Uterus (tissue), 4 donors: ENCODE results near the gene NBEAL2. TPM values are rescaled to one million over a fixed set of nuclear protein-coding genes. Genes with fewer than 3 reads are reported as not detected.

ENCODE experiments used
- DNase-seq, 2 donors: peaks; one replicate each; pipeline ENCODE4 v3.0.0-alpha.2; 2019 to 2020
- H3K27ac ChIP-seq, 2 donors: fragments of 200-600 bp; sonication (generic); 1 replicate in 1 of 2; 2 replicates in 1 of 2; pipeline ENCODE4 v1.5.1; 2016 to 2018
- H3K27me3 ChIP-seq, 2 donors: fragments of 200-600 bp; sonication (generic); one replicate each; pipeline ENCODE4 v1.5.1; 2018 to 2019; ENCODE audit warnings: control low read depth in 1 of 2
- H3K36me3 ChIP-seq, 2 donors: fragments of 200-600 bp; sonication (generic); one replicate each; pipeline ENCODE4 v1.5.1; 2019; ENCODE audit warnings: control low read depth in 1 of 2
- H3K4me1 ChIP-seq, 2 donors: fragments of 200-600 bp; sonication (generic); one replicate each; pipeline ENCODE4 v1.5.1; 2018 to 2019; ENCODE audit warnings: control low read depth in 1 of 2
- H3K4me3 ChIP-seq, 2 donors: fragments of 200-600 bp; sonication (generic); 1 replicate in 1 of 2; 2 replicates in 1 of 2; pipeline ENCODE4 v1.5.1; 2018 to 2019; ENCODE audit warnings: mild to moderate bottlenecking in 1 of 2
- H3K9me3 ChIP-seq, 2 donors: fragments of 200-600 bp; sonication (generic); one replicate each; pipeline ENCODE4 v1.5.1; 2019; ENCODE audit warnings: control low read depth in 1 of 2
- POLR2A ChIP-seq, 2 donors: fragments of 450-650 bp; IDR thresholded peaks; one replicate each; pipeline ENCODE4 v1.6.1; 2016; ENCODE audit warnings: antibody characterized with exemption in 2 of 2, mild to moderate bottlenecking in 1 of 2, moderate library complexity in 1 of 2
- intact Hi-C: fragments of 100-400 bp; cut with DNase I; formaldehyde crosslinking; loops from one replicate; pipeline ENCODE4 v1.15.1; 2023; ENCODE audit warnings: low total_unique reads
- total RNA-seq, 4 donors: library from RNA; depleted of rRNA in 3 of 4; stranded (reverse); fragments of >200 nt in 3 of 4; gene quantifications; one replicate each; pipeline versions ENCODE4 v1.1.0 to v1.2.4, GENCODE V29; 2014 to 2023
- TF ChIP-seq, protein P1 (sequence below), 4 experiments: fragments of 200-600 bp in 2 of 4; fragments of 450-650 bp in 2 of 4; sonication (generic) in 2 of 4; IDR thresholded peaks; one replicate each; pipeline ENCODE4 v1.5.1; 2016 to 2019; ENCODE audit warnings: antibody characterized with exemption in 4 of 4, mild to moderate bottlenecking in 2 of 4, moderate library complexity in 1 of 4
- donor health status: DM: yes; HTN: yes; CAD: no.

NBEAL2 gene
- total RNA-seq, 4 donors from 2014 or later, result 13.1 to 41.1 (median 23.8) TPM

DNA sequence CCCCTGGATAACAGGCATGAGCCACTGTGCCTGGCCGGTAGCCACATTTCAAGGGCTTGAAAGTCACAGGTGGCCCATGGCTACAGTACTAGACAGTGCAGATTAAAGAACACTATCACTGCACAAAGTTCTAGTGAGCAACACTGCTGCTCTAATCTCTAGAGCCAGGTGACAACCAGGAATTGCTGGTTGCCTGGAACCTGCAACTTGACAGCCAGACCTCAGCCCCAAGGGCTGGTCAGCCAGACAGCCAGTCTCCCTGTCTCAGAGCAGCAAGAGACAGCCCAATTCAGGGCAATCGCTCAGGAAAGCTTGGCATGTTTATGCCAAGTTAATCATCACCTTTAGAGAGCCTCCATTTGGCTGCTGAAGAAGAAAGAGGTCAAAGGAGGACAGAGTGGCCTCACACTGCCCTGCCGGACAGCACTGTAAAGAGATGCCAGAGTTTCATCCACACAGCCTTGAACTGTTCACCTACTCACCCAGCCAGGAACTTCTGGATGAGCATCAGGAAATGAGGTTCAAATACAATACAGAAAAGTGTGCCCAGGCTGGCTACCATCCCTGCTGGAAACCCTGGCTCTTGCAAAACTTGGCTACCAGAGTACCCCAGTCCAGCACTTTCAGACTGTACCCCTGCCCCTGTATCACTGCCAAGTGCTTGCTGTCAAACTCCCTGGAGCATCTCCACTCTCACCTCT, 8.9 kb upstream of the NBEAL2 start:
- Histone ChIP-seq H3K36me3 (no peaks in the 10 kb centered on the region), H3K27ac (no peak overlapping the region), H3K9me3 (no peaks in the 10 kb centered on the region), H3K27me3 (no peaks in the 10 kb centered on the region), H3K4me1 (peaks cover 6 to 28% of the 10 kb centered on the region in 2 donors), H3K4me3 (no peak overlapping the region)
- no peak for DNase-seq
- TF ChIP-seq, protein P1, sequence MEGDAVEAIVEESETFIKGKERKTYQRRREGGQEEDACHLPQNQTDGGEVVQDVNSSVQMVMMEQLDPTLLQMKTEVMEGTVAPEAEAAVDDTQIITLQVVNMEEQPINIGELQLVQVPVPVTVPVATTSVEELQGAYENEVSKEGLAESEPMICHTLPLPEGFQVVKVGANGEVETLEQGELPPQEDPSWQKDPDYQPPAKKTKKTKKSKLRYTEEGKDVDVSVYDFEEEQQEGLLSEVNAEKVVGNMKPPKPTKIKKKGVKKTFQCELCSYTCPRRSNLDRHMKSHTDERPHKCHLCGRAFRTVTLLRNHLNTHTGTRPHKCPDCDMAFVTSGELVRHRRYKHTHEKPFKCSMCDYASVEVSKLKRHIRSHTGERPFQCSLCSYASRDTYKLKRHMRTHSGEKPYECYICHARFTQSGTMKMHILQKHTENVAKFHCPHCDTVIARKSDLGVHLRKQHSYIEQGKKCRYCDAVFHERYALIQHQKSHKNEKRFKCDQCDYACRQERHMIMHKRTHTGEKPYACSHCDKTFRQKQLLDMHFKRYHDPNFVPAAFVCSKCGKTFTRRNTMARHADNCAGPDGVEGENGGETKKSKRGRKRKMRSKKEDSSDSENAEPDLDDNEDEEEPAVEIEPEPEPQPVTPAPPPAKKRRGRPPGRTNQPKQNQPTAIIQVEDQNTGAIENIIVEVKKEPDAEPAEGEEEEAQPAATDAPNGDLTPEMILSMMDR (IDR thresholded peaks at IDR 0.05), result no peak
- no peak for TF ChIP-seq POLR2A (IDR thresholded peaks at IDR 0.05)
- intact Hi-C loops, result no loop called here

DNA sequence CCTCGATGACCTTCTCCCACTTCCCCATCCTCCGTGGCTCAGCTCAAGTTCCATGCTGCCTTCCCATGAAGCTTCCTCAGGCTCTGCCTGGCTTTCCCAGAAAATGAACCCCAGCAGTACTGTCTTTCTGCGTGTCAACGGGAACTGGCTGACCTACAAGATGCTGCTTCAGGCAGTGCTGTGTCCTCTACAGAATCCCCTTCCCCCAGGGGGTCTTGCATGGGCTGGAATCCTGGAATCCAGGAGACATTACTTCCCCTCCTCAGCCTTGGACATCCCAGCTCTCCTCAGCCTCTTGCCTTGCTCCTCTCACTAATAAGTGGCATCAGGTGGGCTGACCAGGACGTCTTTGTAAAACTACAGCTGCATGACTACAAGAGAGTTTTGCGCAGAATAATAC, 8.3 kb upstream of the NBEAL2 start:
- Histone ChIP-seq H3K4me3 (no peak overlapping the region), H3K4me1 (peaks cover 6 to 29% of the 10 kb centered on the region in 2 donors), H3K9me3 (no peaks in the 10 kb centered on the region), H3K27me3 (no peaks in the 10 kb centered on the region), H3K27ac (no peak overlapping the region), H3K36me3 (no peaks in the 10 kb centered on the region)
- TF ChIP-seq, protein P1 (IDR thresholded peaks at IDR 0.05), result no peak
- no peak for TF ChIP-seq POLR2A (IDR thresholded peaks at IDR 0.05)
- intact Hi-C loops, result no loop called here
- DNase-seq, result no peak

DNA sequence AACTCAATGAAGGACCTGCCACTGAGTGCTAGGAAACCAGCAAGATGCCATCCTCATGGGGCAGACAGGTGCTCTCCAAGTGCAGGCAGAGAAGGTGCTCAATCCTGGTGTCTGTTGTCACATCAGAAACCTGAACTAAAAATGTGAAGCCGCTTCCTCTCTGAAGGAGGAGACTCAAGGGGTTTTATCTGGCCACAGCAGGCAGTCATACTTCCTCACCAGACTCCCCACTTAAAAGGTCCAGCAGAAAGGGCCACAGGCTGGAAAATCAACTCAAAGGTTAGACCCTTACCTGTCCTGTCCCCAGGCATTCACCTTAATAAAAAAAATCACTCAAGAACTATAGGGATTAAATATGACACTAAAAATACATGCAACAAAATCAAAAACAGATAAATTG, 7.7 kb upstream of the NBEAL2 start:
- no peak overlapping the region for H3K27ac ChIP-seq
- no peaks in the 10 kb centered on the region for H3K9me3 ChIP-seq
- no peaks in the 10 kb centered on the region for H3K36me3 ChIP-seq
- H3K27me3 ChIP-seq, result no peaks in the 10 kb centered on the region
- no peak overlapping the region for H3K4me3 ChIP-seq
- no peak for DNase-seq
- intact Hi-C loops, result no loop called here
- H3K4me1 ChIP-seq, result peaks cover 6 to 29% of the 10 kb centered on the region in 2 donors
- no peak for TF ChIP-seq POLR2A (IDR thresholded peaks at IDR 0.05)
- TF ChIP-seq, protein P1 (IDR thresholded peaks at IDR 0.05), result no peak

DNA sequence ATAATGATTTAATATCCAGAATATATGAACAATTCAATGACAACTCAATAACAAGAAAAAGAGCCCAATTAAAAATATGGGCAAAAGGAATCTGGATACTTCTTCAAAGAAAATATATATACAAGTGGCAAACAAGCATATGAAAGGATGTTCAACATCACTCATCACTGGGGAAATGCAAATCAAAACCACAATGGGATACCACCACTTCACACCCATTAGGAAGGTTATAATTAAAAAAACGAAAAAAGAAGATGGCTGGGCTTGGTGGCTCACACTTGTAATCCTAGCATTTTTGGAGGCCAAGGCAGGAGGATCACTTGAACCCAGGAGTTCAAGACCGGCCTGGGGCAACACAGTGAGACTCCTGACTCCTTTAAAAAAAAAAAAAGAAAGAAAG, 7.1 kb upstream of the NBEAL2 start:
- no peak overlapping the region for H3K27ac ChIP-seq
- DNase-seq, result no peak
- H3K4me1 ChIP-seq, result peaks cover 6 to 29% of the 10 kb centered on the region in 2 donors
- H3K9me3 ChIP-seq, result no peaks in the 10 kb centered on the region
- H3K27me3 ChIP-seq, result no peaks in the 10 kb centered on the region
- H3K36me3 ChIP-seq, result no peaks in the 10 kb centered on the region
- no peak for TF ChIP-seq POLR2A (IDR thresholded peaks at IDR 0.05)
- TF ChIP-seq, protein P1 (IDR thresholded peaks at IDR 0.05), result no peak
- H3K4me3 ChIP-seq, result no peak overlapping the region
- intact Hi-C loops, result no loop called here

DNA sequence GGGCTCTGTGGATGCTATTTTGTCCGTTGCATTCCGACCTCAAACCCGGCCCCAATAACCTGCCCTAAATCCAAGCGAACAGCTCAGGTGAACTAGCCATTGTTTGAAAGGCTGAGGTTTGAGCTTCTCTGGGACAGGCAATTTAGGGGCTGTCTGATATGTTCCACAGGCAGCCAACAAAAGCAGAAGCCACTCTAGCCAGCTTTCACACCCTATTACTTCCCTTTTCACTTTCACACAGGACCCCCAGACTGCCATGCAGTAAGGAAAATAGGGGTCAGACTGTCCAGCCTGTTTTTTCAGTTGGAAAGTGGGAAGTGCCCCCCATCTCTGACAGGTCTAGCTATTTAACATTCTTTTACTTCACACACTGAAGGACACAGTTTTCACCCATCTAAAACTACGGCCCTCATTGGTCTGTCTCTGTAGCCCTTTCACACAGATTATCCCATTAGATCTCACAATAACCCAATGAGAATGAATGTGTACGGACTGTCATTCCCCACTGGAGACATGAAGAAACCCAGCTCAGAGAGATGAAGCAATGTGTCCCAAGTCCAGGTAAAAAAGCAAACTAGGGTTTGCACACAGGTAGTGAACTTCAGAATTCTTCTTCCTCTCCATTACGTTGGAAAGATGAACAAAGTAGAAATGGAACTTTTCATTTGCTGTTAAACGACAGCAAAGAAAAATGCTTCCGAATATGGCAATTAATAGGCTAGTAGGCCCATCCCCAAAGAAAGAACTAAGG, 4.9 kb upstream of the NBEAL2 start:
- Histone ChIP-seq H3K27ac (no peak overlapping the region), H3K4me3 (no peak overlapping the region), H3K27me3 (no peaks in the 10 kb centered on the region), H3K9me3 (no peaks in the 10 kb centered on the region), H3K4me1 (peaks cover under 1 to 24% of the 10 kb centered on the region in 2 donors), H3K36me3 (no peaks in the 10 kb centered on the region)
- no peak for DNase-seq
- TF ChIP-seq, protein P1 (IDR thresholded peaks at IDR 0.05), result no peak
- no peak for TF ChIP-seq POLR2A (IDR thresholded peaks at IDR 0.05)
- intact Hi-C loops, result no loop called here
